Activated CD8-positive, alpha-beta T cell treated with anti-CD3 and anti-CD28 coated beads, Interleukin-2, amount 10 ng/mL, durations not matched to agents 7 days and 5 days (primary cell): ENCODE results near the gene PEAK1. TPM values are rescaled to one million over a fixed set of nuclear protein-coding genes. Genes with fewer than 3 reads are reported as not detected.

Source experiments
- ATAC-seq: fragments of 150-1000 bp; cut with Tn5 transposase; one replicate; pipeline ENCODE4 v1.10.0; 2021; ENCODE audit warnings: moderate library complexity
- CTCF ChIA-PET: fragments of 350-600 bp; sonication (Branson Sonifier 250); formaldehyde crosslinking; loops from one replicate; lab custom pipeline; 2021; ENCODE audit warnings: antibody characterized with exemption; lab: Charles Lee
- POLR2A ChIA-PET: fragments of 350-600 bp; sonication (Branson Sonifier 250); formaldehyde crosslinking; loops from one replicate; lab custom pipeline; 2021; ENCODE audit warnings: antibody characterized with exemption; lab: Charles Lee
- DNase-seq: peaks from one replicate; pipeline ENCODE4 v3.0.0-alpha.2; 2020
- H3K27ac Mint-ChIP-seq: one replicate; pipeline ENCODE4 v1.8.0; 2021; ENCODE audit warnings: mild to moderate bottlenecking, mixed read lengths
- H3K27me3 Mint-ChIP-seq: one replicate; pipeline ENCODE4 v1.8.0; 2021; ENCODE audit warnings: low read depth, mixed read lengths
- H3K36me3 Mint-ChIP-seq: one replicate; pipeline ENCODE4 v1.8.0; 2021; ENCODE audit warnings: low read depth, mixed read lengths
- H3K4me1 Mint-ChIP-seq: one replicate; pipeline ENCODE4 v1.8.0; 2021; ENCODE audit warnings: low read depth, mixed read lengths
- H3K4me3 Mint-ChIP-seq: one replicate; pipeline ENCODE4 v1.8.0; 2021; ENCODE audit warnings: mild to moderate bottlenecking, mixed read lengths
- H3K9me3 Mint-ChIP-seq: one replicate; pipeline ENCODE4 v1.8.0; 2022; ENCODE audit warnings: mixed read lengths; ENCODE audit not compliant: insufficient read depth
- total RNA-seq, 2 experiments: library from RNA; stranded (reverse); gene quantifications; one replicate each; pipeline ENCODE4 v1.2.3, GENCODE V29; 2021

PEAK1 gene, protein sequence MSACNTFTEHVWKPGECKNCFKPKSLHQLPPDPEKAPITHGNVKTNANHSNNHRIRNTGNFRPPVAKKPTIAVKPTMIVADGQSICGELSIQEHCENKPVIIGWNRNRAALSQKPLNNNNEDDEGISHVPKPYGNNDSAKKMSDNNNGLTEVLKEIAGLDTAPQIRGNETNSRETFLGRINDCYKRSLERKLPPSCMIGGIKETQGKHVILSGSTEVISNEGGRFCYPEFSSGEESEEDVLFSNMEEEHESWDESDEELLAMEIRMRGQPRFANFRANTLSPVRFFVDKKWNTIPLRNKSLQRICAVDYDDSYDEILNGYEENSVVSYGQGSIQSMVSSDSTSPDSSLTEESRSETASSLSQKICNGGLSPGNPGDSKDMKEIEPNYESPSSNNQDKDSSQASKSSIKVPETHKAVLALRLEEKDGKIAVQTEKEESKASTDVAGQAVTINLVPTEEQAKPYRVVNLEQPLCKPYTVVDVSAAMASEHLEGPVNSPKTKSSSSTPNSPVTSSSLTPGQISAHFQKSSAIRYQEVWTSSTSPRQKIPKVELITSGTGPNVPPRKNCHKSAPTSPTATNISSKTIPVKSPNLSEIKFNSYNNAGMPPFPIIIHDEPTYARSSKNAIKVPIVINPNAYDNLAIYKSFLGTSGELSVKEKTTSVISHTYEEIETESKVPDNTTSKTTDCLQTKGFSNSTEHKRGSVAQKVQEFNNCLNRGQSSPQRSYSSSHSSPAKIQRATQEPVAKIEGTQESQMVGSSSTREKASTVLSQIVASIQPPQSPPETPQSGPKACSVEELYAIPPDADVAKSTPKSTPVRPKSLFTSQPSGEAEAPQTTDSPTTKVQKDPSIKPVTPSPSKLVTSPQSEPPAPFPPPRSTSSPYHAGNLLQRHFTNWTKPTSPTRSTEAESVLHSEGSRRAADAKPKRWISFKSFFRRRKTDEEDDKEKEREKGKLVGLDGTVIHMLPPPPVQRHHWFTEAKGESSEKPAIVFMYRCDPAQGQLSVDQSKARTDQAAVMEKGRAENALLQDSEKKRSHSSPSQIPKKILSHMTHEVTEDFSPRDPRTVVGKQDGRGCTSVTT (N-terminal part only)
- 10 to 100 TPM; 30.4 to 30.7 TPM for total RNA-seq

- ChIA-PET CTCF (interaction anchor here (1.9 to 2.5 kb wide), 3 partner anchors 10 to 233 kb away, joined by 7 to 13 read pairs (median 7); no protein-coding TSS in a partner anchor), POLR2A (interaction anchor here (1.2 to 1.8 kb wide), 3 partner anchors 10 to 239 kb away, joined by 3 to 14 read pairs (median 4); no protein-coding TSS in a partner anchor)
- Mint-ChIP-seq H3K36me3 (peaks cover 13% of the 10 kb centered on the region), H3K4me1 (peaks cover 42% of the 10 kb centered on the region), H3K9me3 (no peaks in the 10 kb centered on the region), H3K4me3 (peak within 1 kb of the TSS; percentile 97), H3K27me3 (no peaks in the 10 kb centered on the region), H3K27ac (peak within 1 kb of the TSS; percentile 99)
- peak; percentile 99 for ATAC-seq
- DNase-seq: peak; percentile 100
Measured at GRCh38 chr15:77419836-77420609, at the start of gene PEAK1. Gene PEAK1, minus strand, starts transcription at chr15:77420104. Its CDS starts 238,178 bp downstream, at chr15:77181926.

- Mint-ChIP-seq H3K27me3 (no peaks in the 10 kb centered on the region), H3K4me1 (no peaks in the 10 kb centered on the region), H3K36me3 (peaks cover 35% of the 10 kb centered on the region), H3K27ac (no peak overlapping the region), H3K4me3 (no peak overlapping the region), H3K9me3 (no peaks in the 10 kb centered on the region)
- CTCF ChIA-PET: no interaction called here
- ATAC-seq: no peak
- POLR2A ChIA-PET: no interaction called here
- DNase-seq: no peak
Measured at GRCh38 chr15:77468896-77469295, 49.0 kb upstream of the PEAK1 start.

- ChIA-PET POLR2A (no interaction called here), CTCF (no interaction called here)
- Mint-ChIP-seq H3K27ac (no peak overlapping the region), H3K9me3 (no peaks in the 10 kb centered on the region), H3K27me3 (no peaks in the 10 kb centered on the region), H3K4me1 (no peaks in the 10 kb centered on the region), H3K4me3 (no peak overlapping the region), H3K36me3 (peaks cover 24% of the 10 kb centered on the region)
- ATAC-seq (no peak), DNase-seq (no peak)
Measured at GRCh38 chr15:77466521-77466920, 46.6 kb upstream of the PEAK1 start.

DNA sequence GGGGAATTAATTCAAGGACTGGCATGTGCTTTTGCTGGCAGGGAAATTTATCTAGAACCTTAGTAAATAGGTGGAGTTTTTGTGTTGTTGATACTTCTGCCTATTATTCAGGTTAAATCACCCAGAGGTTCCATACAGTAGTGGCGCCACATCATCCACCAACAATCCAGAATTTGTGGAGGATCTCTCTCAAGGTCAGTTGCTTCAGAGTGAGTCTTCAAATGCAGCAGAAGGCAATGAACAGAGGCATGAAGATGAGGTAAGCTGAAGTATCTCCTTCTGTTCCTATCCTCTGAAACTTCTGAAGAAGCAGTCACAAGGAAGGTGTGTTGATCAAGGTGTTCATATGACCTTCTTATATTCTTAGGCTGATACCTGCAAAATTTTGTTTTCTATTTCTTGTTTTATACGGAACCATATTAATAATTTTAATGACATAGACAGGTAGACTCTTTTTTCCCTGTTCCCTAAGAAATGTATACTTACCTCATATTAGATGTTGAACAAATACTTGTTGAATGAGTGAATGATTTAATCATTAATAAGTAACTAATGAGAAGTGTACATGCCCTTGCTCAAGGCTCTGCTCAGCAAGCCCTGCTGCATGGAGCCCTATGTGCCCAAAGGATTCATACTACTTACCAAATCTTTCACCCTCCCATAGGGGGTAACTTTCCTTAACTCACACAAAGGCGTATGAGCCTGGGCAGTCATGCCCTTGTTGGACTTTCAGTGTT lies 44.4 kb upstream of the PEAK1 start:
- ChIA-PET CTCF (no interaction called here), POLR2A (no interaction called here)
- Mint-ChIP-seq H3K4me1 (no peaks in the 10 kb centered on the region), H3K36me3 (peaks cover 27% of the 10 kb centered on the region), H3K9me3 (no peaks in the 10 kb centered on the region), H3K4me3 (no peak overlapping the region), H3K27ac (no peak overlapping the region), H3K27me3 (no peaks in the 10 kb centered on the region)
- DNase-seq (no peak), ATAC-seq (no peak)

GRCh38 chr15:77461486-77461885 lies 41.6 kb upstream of the PEAK1 start:
- no peaks in the 10 kb centered on the region for H3K9me3 Mint-ChIP-seq
- no peak for ATAC-seq
- POLR2A ChIA-PET: no interaction called here
- H3K4me1 Mint-ChIP-seq: peaks cover 16% of the 10 kb centered on the region
- no peak overlapping the region for H3K4me3 Mint-ChIP-seq
- CTCF ChIA-PET: no interaction called here
- H3K27me3 Mint-ChIP-seq: no peaks in the 10 kb centered on the region
- no peak overlapping the region for H3K27ac Mint-ChIP-seq
- peaks cover 17% of the 10 kb centered on the region for H3K36me3 Mint-ChIP-seq
- no peak for DNase-seq

GRCh38 chr15:77459031-77459430 lies 39.1 kb upstream of the PEAK1 start:
- no peak overlapping the region for H3K27ac Mint-ChIP-seq
- DNase-seq: no peak
- ChIA-PET CTCF (interaction anchor here (2.4 kb wide), 1 partner anchor 272 kb away, joined by 6 read pairs; no protein-coding TSS in a partner anchor), POLR2A (no interaction called here)
- no peak overlapping the region for H3K4me3 Mint-ChIP-seq
- no peak for ATAC-seq
- peaks cover 21% of the 10 kb centered on the region for H3K4me1 Mint-ChIP-seq
- H3K9me3 Mint-ChIP-seq: no peaks in the 10 kb centered on the region
- H3K36me3 Mint-ChIP-seq: peaks cover 15% of the 10 kb centered on the region
- H3K27me3 Mint-ChIP-seq: no peaks in the 10 kb centered on the region

GRCh38 chr15:77457905-77458265 lies 38.0 kb upstream of the PEAK1 start:
- peaks cover 15% of the 10 kb centered on the region for H3K36me3 Mint-ChIP-seq
- peaks cover 21% of the 10 kb centered on the region for H3K4me1 Mint-ChIP-seq
- CTCF ChIA-PET: interaction anchor here (1.1 to 2.4 kb wide), 4 partner anchors 21 to 340 kb away, joined by 3 to 6 read pairs (median 3); no protein-coding TSS in a partner anchor
- H3K4me3 Mint-ChIP-seq: no peak overlapping the region
- H3K9me3 Mint-ChIP-seq: no peaks in the 10 kb centered on the region
- DNase-seq (no peak), ATAC-seq (no peak)
- no peaks in the 10 kb centered on the region for H3K27me3 Mint-ChIP-seq
- peak overlapping the region; percentile 23 for H3K27ac Mint-ChIP-seq
- POLR2A ChIA-PET: no interaction called here

GRCh38 chr15:77457191-77457904 lies 37.4 kb upstream of the PEAK1 start:
- peak overlapping the region; percentile 23 for H3K27ac Mint-ChIP-seq
- H3K36me3 Mint-ChIP-seq: peaks cover 16% of the 10 kb centered on the region
- H3K9me3 Mint-ChIP-seq: no peaks in the 10 kb centered on the region
- no peak overlapping the region for H3K4me3 Mint-ChIP-seq
- ATAC-seq (peak; percentile 67), DNase-seq (peak; percentile 22)
- CTCF ChIA-PET: interaction anchor here (1.1 to 2.4 kb wide), 4 partner anchors 21 to 339 kb away, joined by 3 to 6 read pairs (median 3); no protein-coding TSS in a partner anchor
- H3K27me3 Mint-ChIP-seq: no peaks in the 10 kb centered on the region
- POLR2A ChIA-PET: no interaction called here
- H3K4me1 Mint-ChIP-seq: peaks cover 21% of the 10 kb centered on the region

DNA sequence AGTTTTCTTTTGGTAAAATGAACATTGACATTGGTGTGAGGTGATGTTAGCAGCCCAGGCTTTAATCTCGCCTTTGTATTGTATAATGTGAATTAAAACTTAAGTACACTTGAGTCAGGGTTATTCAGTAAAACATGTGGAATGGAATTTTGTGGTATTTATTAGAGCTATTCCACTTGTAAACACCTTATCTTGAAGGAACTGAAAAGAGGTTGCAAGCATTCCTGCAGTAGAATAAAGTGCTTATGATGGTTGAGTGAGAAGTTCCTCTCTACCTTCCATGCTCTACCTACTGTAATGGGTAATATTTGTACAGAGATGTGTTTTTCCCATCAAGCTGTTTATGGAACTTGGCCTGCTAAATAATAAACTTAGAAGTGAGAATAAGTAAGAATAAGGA lies 36.8 kb upstream of the PEAK1 start:
- H3K27ac Mint-ChIP-seq: no peak overlapping the region
- peaks cover 21% of the 10 kb centered on the region for H3K4me1 Mint-ChIP-seq
- H3K9me3 Mint-ChIP-seq: no peaks in the 10 kb centered on the region
- no peaks in the 10 kb centered on the region for H3K27me3 Mint-ChIP-seq
- peaks cover 19% of the 10 kb centered on the region for H3K36me3 Mint-ChIP-seq
- DNase-seq: no peak
- no peak overlapping the region for H3K4me3 Mint-ChIP-seq
- ATAC-seq: no peak
- ChIA-PET CTCF (interaction anchor here (2.4 kb wide), 1 partner anchor 270 kb away, joined by 6 read pairs; no protein-coding TSS in a partner anchor), POLR2A (no interaction called here)

DNA sequence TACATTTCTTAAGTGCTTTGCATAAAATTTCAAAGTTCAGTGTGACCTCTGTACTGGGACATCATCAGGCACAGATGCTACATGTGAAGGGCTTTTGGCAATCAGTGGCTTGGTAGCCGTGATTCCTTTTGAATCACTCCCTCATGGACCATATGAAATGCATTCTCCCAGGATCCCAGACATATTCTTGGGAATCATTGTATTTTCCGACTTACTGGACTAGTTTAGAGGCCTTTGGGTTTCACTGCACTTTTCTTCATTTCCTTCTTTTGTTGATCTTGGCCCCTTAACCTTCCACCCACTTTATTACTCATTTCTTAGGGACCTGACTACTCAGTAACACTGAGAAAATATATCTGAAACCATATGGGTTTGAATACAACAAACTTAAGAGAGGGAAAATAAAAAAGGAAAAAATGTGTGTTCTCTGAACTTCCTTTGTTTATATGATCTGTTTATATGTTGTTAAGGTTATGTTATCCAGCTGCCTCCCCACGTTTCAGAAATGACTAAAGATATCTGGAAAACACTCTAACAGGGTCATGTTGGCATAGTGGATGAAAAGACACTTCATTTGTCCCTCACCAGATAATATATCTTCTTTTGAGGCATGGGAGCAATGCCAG lies 35.9 kb upstream of the PEAK1 start:
- no peak for ATAC-seq

More for the DNA sequence above, 35.9 kb upstream of the PEAK1 start:
- peaks cover 21% of the 10 kb centered on the region for H3K4me1 Mint-ChIP-seq
- H3K27ac Mint-ChIP-seq: no peak overlapping the region
- H3K27me3 Mint-ChIP-seq: no peaks in the 10 kb centered on the region
- DNase-seq: no peak
- no peak overlapping the region for H3K4me3 Mint-ChIP-seq
- H3K36me3 Mint-ChIP-seq: peaks cover 26% of the 10 kb centered on the region
- ChIA-PET CTCF (no interaction called here), POLR2A (interaction anchor here (0.7 kb wide), 1 partner anchor 34 kb away, joined by 3 read pairs; no protein-coding TSS in a partner anchor)
- no peaks in the 10 kb centered on the region for H3K9me3 Mint-ChIP-seq
